CD4-positive, alpha-beta T cell (primary cell): Measurements from ENCODE around the gene ACACB. TPM values are rescaled to one million over a fixed set of nuclear protein-coding genes. Genes with fewer than 3 reads are reported as not detected.

Experiments
- ATAC-seq: fragments of 200-7000 bp; cut with Tn5 transposase; one replicate; pipeline ENCODE4 v1.10.0; 2022; ENCODE audit warnings: mild to moderate bottlenecking; ENCODE audit not compliant: poor library complexity
- CTCF ChIA-PET: fragments of 350-600 bp; sonication (Branson Sonifier 250); formaldehyde crosslinking; loops from one replicate; lab custom pipeline; 2021; ENCODE audit warnings: antibody characterized with exemption, inconsistent platforms; lab: Charles Lee
- POLR2A ChIA-PET: fragments of 350-600 bp; sonication (Branson Sonifier 250); formaldehyde crosslinking; loops from one replicate; lab custom pipeline; 2021; ENCODE audit warnings: antibody characterized with exemption, inconsistent platforms; lab: Charles Lee
- DNase-seq, 14 experiments: peaks; one replicate each; pipeline ENCODE4 v3.0.0-alpha.2; 2013 to 2020; ENCODE audit warnings: mixed read lengths in 2 of 14
- H3K27ac ChIP-seq, 2 donors: one replicate each; pipeline versions ENCODE4 v1.5.1 to v1.7.0; 2013; ENCODE audit warnings: low read length in 2 of 2, low read depth in 1 of 2, mild to moderate bottlenecking in 1 of 2
- H3K27me3 ChIP-seq, 2 experiments: 1 replicate in 1 of 2; 2 replicates in 1 of 2; pipeline versions ENCODE4 v1.6.1 to v1.7.0; 2013; ENCODE audit warnings: low read length in 2 of 2, control low read depth in 1 of 2, mild to moderate bottlenecking in 1 of 2, moderate library complexity in 1 of 2; ENCODE audit not compliant: insufficient read depth in 2 of 2, control insufficient read depth in 1 of 2
- H3K36me3 ChIP-seq: one replicate; pipeline ENCODE4 v1.6.1; 2013; ENCODE audit warnings: low read length, control low read depth; ENCODE audit not compliant: insufficient read depth
- H3K4me1 ChIP-seq: one replicate; pipeline ENCODE4 v1.6.1; 2013; ENCODE audit warnings: low read length, control low read depth; ENCODE audit not compliant: insufficient read depth
- H3K4me3 ChIP-seq: one replicate; pipeline ENCODE4 v1.5.1; 2013; ENCODE audit warnings: mild to moderate bottlenecking, low read length, moderate library complexity
- H3K9me3 ChIP-seq, 2 experiments: 1 replicate in 1 of 2; 2 replicates in 1 of 2; pipeline versions ENCODE4 v1.6.1 to v1.7.0; 2013; ENCODE audit warnings: low read length in 2 of 2, mild to moderate bottlenecking in 2 of 2, control low read depth in 1 of 2, moderate library complexity in 1 of 2; ENCODE audit not compliant: control insufficient read depth in 1 of 2, insufficient read depth in 1 of 2
- H3K27ac Mint-ChIP-seq: one replicate; pipeline ENCODE4 v1.8.0; 2020; ENCODE audit warnings: mixed read lengths
- H3K27me3 Mint-ChIP-seq: one replicate; pipeline ENCODE4 v1.8.0; 2021; ENCODE audit warnings: mixed read lengths
- H3K36me3 Mint-ChIP-seq: one replicate; pipeline ENCODE4 v1.8.0; 2021; ENCODE audit warnings: low read depth, mixed read lengths
- H3K4me1 Mint-ChIP-seq: one replicate; pipeline ENCODE4 v1.8.0; 2021; ENCODE audit warnings: low read depth, mixed read lengths
- H3K4me3 Mint-ChIP-seq: one replicate; pipeline ENCODE4 v1.8.0; 2020; ENCODE audit warnings: mild to moderate bottlenecking, mixed read lengths
- H3K9me3 Mint-ChIP-seq: one replicate; pipeline ENCODE4 v1.8.0; 2020; ENCODE audit warnings: mixed read lengths
- intact Hi-C, 2 experiments: fragments of 100-400 bp; cut with DNase I in 1 of 2; cut with micrococcal nuclease in 1 of 2; formaldehyde crosslinking; loops; one replicate each; pipeline versions ENCODE4 v1.15.1 to v1.9.0; 2023 to 2025; cut with DNase I, micrococcal nuclease
- total RNA-seq, 174 experiments: library from RNA in 2 of 174; stranded (reverse) in 2 of 174; gene quantifications; one replicate each; pipeline ENCODE4 v1.2.3 and lab custom pipeline; 2021 to 2026
- TF ChIP-seq, protein P1 (sequence below): fragments of 200-600 bp; IDR thresholded peaks from one replicate; pipeline ENCODE4 v1.8.0; 2022; ENCODE audit warnings: antibody characterized with exemption, mild to moderate bottlenecking

The ACACB gene
- total RNA-seq, 2 experiments from 2014 or later: 30.3 to 32.2 TPM

DNA sequence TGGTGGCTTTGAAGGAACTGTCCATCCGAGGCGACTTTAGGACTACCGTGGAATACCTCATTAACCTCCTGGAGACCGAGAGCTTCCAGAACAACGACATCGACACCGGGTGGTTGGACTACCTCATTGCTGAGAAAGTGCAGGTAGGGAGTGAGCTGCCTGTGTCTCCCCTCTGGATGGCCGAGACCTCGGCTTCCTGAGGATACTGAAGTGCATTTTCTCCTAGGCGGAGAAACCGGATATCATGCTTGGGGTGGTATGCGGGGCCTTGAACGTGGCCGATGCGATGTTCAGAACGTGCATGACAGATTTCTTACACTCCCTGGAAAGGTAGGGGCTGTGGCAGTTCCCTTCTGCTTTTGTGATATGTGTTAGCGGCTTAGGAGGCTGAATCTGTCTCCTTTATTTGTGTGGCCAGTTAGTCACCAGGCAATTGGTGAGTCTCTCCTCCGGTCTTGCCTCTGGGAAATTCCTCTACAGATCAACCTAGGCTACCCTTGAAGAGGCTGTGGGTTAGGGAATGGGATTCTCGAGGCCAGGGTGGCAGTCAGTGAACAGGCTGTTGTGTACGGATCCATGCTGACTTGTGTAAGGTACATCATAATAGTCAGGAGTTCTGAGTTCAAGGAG is 75.3 kb downstream of the ACACB start:
- H3K4me3 Mint-ChIP-seq: no peak overlapping the region
- H3K27ac Mint-ChIP-seq: no peak overlapping the region
- Histone ChIP-seq H3K27me3 (no peaks in the 10 kb centered on the region), H3K4me1 (no peaks in the 10 kb centered on the region), H3K27ac (no peak overlapping the region), H3K36me3 (peaks cover 39% of the 10 kb centered on the region), H3K4me3 (no peak overlapping the region), H3K9me3 (peaks cover 0 to 7% of the 10 kb centered on the region in 2 experiments)
- ATAC-seq (no peak), DNase-seq (no peak)
- no peaks in the 10 kb centered on the region for H3K4me1 Mint-ChIP-seq
- TF ChIP-seq, protein P1, sequence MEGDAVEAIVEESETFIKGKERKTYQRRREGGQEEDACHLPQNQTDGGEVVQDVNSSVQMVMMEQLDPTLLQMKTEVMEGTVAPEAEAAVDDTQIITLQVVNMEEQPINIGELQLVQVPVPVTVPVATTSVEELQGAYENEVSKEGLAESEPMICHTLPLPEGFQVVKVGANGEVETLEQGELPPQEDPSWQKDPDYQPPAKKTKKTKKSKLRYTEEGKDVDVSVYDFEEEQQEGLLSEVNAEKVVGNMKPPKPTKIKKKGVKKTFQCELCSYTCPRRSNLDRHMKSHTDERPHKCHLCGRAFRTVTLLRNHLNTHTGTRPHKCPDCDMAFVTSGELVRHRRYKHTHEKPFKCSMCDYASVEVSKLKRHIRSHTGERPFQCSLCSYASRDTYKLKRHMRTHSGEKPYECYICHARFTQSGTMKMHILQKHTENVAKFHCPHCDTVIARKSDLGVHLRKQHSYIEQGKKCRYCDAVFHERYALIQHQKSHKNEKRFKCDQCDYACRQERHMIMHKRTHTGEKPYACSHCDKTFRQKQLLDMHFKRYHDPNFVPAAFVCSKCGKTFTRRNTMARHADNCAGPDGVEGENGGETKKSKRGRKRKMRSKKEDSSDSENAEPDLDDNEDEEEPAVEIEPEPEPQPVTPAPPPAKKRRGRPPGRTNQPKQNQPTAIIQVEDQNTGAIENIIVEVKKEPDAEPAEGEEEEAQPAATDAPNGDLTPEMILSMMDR: no peak
- H3K9me3 Mint-ChIP-seq: no peaks in the 10 kb centered on the region
- CTCF ChIA-PET: no interaction called here
- H3K36me3 Mint-ChIP-seq: peaks cover 58% of the 10 kb centered on the region
- POLR2A ChIA-PET: no interaction called here
- H3K27me3 Mint-ChIP-seq: no peaks in the 10 kb centered on the region
- intact Hi-C loops: no loop called here

DNA sequence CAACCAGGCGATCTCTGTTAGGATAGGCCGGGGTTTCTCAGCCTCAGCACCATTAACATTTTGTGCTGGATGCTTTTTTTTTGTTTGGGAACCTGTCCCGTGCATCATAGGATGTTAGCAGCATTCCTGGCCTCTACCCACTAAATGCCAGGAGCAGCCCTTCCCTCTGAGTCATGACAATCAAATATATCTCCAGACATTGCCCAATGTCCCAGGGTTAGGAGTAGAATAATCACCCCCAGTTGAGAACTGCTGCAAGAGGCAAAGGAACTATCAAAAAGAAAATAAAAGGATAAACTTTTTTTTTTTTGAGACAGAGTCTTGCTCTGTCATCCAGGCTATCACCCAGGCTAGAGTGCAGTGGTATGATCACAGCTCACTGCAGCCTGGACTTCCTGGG is 76.0 kb downstream of the ACACB start:
- Mint-ChIP-seq H3K27ac (no peak overlapping the region), H3K27me3 (no peaks in the 10 kb centered on the region), H3K4me3 (no peak overlapping the region), H3K36me3 (peaks cover 61% of the 10 kb centered on the region), H3K9me3 (no peaks in the 10 kb centered on the region), H3K4me1 (no peaks in the 10 kb centered on the region)
- ATAC-seq (no peak), DNase-seq (no peak)
- H3K9me3 ChIP-seq: peaks cover 0 to 8% of the 10 kb centered on the region in 2 experiments
- no peak overlapping the region for H3K4me3 ChIP-seq
- TF ChIP-seq, protein P1: no peak
- CTCF ChIA-PET: no interaction called here
- peaks cover 44% of the 10 kb centered on the region for H3K36me3 ChIP-seq
- no peaks in the 10 kb centered on the region for H3K4me1 ChIP-seq
- intact Hi-C loops: no loop called here
- POLR2A ChIA-PET: no interaction called here
- H3K27ac ChIP-seq: no peak overlapping the region
- H3K27me3 ChIP-seq: no peaks in the 10 kb centered on the region

DNA sequence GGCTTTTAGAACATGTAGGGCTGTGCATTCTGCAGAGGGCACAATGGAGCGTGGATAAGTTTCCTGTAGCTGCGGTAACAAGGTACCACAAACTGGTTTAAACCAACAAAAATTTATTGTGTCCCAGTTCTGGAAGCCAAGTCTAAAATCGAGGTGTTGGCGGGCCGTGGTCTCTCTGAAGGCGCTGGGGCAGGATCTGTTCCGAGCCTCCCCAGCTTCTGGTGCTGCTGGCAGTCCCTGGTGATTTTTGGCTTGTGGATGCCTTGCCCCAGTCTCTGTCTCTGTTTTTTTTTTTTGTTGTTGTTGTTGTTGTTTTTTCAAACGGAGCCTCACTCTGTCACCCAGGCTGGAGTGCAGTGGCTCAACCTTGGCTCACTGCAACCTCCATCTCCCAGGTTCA is 77.5 kb downstream of the ACACB start:
- intact Hi-C loops: no loop called here
- DNase-seq (no peak), ATAC-seq (no peak)
- Histone ChIP-seq H3K9me3 (peaks cover 0 to 8% of the 10 kb centered on the region in 2 experiments), H3K4me1 (no peaks in the 10 kb centered on the region), H3K27ac (no peak overlapping the region), H3K27me3 (no peaks in the 10 kb centered on the region), H3K4me3 (no peak overlapping the region), H3K36me3 (peaks cover 45% of the 10 kb centered on the region)
- peaks cover 60% of the 10 kb centered on the region for H3K36me3 Mint-ChIP-seq
- H3K9me3 Mint-ChIP-seq: no peaks in the 10 kb centered on the region
- H3K4me1 Mint-ChIP-seq: no peaks in the 10 kb centered on the region
- CTCF ChIA-PET: no interaction called here
- TF ChIP-seq, protein P1: no peak
- POLR2A ChIA-PET: no interaction called here
- no peak overlapping the region for H3K27ac Mint-ChIP-seq
- no peak overlapping the region for H3K4me3 Mint-ChIP-seq
- no peaks in the 10 kb centered on the region for H3K27me3 Mint-ChIP-seq
